IMR-90 (cell line): Measurements from ENCODE around the gene COA1. TPM values are rescaled to one million over a fixed set of nuclear protein-coding genes. Genes with fewer than 3 reads are reported as not detected.
A peak's percentile ranks its signal among the peaks of the same experiment; 100 is the strongest.

Source experiments
- ATAC-seq: fragments of 200-7000 bp; cut with Tn5 transposase; 2 replicates; pipeline ENCODE4 v1.9.1; 2020; ENCODE audit warnings: low read depth, mild to moderate bottlenecking, moderate library complexity
- BruUV-seq: library from RNA; stranded (reverse); fragments of 400-500 nt; replicated peaks from 2 replicates; lab custom pipeline; 2021; lab: Mats Ljungman, UMichigan
- CTCF ChIA-PET: fragments of 300-600 bp; formaldehyde crosslinking; extraction: SDS; loops from one replicate; lab custom pipeline; 2021; ENCODE audit warnings: antibody characterized with exemption; lab: Yijun Ruan, JAX
- POLR2A ChIA-PET: fragments of 300-600 bp; sonication (Branson Sonifier 250); formaldehyde crosslinking; loops from one replicate; lab custom pipeline; 2022; ENCODE audit warnings: antibody characterized with exemption; ENCODE audit not compliant: unreplicated experiment; lab: Charles Lee
- DNase-seq: peaks from one replicate; pipeline ENCODE4 v3.0.0; 2013
- H2AFZ ChIP-seq: replicated peaks from 2 replicates; pipeline ENCODE3; 2013; ENCODE audit warnings: low read length, mild to moderate bottlenecking; ENCODE audit not compliant: poor library complexity
- H2AK5ac ChIP-seq: 2 replicates; pipeline ENCODE4 v1.6.1; 2013; ENCODE audit warnings: low read depth, low read length, inconsistent platforms
- H2AK9ac ChIP-seq: replicated peaks from 2 replicates; pipeline ENCODE3; 2013; ENCODE audit warnings: mild to moderate bottlenecking, low read depth, low read length, moderate library complexity; ENCODE audit not compliant: poor library complexity
- H2BK120ac ChIP-seq: 2 replicates; pipeline ENCODE4 v1.6.1; 2013; ENCODE audit warnings: low read depth, low read length, inconsistent platforms
- H2BK15ac ChIP-seq: 3 replicates; pipeline ENCODE4 v1.6.1; 2013; ENCODE audit warnings: low read depth, low read length, inconsistent platforms
- H2BK20ac ChIP-seq: 2 replicates; pipeline ENCODE4 v1.6.1; 2013; ENCODE audit warnings: low read depth, mild to moderate bottlenecking, inconsistent platforms, low read length, moderate library complexity
- H2BK5ac ChIP-seq: 2 replicates; pipeline ENCODE4 v1.6.1; 2013; ENCODE audit warnings: mild to moderate bottlenecking, low read depth, low read length, inconsistent platforms; ENCODE audit not compliant: poor library complexity, severe bottlenecking
- H3K14ac ChIP-seq: replicated peaks from 2 replicates; pipeline ENCODE4 v1.6.1; 2013; ENCODE audit warnings: low read depth, low read length, inconsistent platforms
- H3K18ac ChIP-seq: 2 replicates; pipeline ENCODE4 v1.6.1; 2013; ENCODE audit warnings: low read depth, low read length, control low read depth
- H3K23ac ChIP-seq: 2 replicates; pipeline ENCODE4 v1.6.1; 2013; ENCODE audit warnings: low read depth, low read length, inconsistent platforms
- H3K27ac ChIP-seq: 2 replicates; pipeline ENCODE4 v1.5.1; 2013; ENCODE audit warnings: mild to moderate bottlenecking, control low read depth, low read length; ENCODE audit not compliant: insufficient read depth
- H3K27me3 ChIP-seq: 2 replicates; pipeline ENCODE4 v1.6.1; 2013; ENCODE audit warnings: low read length; ENCODE audit not compliant: control insufficient read depth, insufficient read depth
- H3K36me3 ChIP-seq: 2 replicates; pipeline ENCODE4 v1.6.1; 2013; ENCODE audit warnings: low read length, mixed read lengths; ENCODE audit not compliant: control insufficient read depth, insufficient read depth
- H3K4ac ChIP-seq: 2 replicates; pipeline ENCODE4 v1.6.1; 2013; ENCODE audit warnings: low read depth, low read length, inconsistent platforms
- H3K4me1 ChIP-seq: 2 replicates; pipeline ENCODE4 v1.6.1; 2013; ENCODE audit warnings: low read length, mixed read lengths; ENCODE audit not compliant: control insufficient read depth, insufficient read depth
- H3K4me2 ChIP-seq: 2 replicates; pipeline ENCODE4 v1.6.1; 2013; ENCODE audit warnings: low read depth, mild to moderate bottlenecking, control low read depth, low read length, moderate library complexity
- H3K4me3 ChIP-seq: 2 replicates; pipeline ENCODE4 v1.5.1; 2013; ENCODE audit warnings: low read depth, mild to moderate bottlenecking, control low read depth, low read length, moderate library complexity; ENCODE audit not compliant: insufficient read depth
- H3K56ac ChIP-seq: 2 replicates; pipeline ENCODE4 v1.6.1; 2013; ENCODE audit warnings: low read length, inconsistent platforms; ENCODE audit not compliant: insufficient read depth; ENCODE audit errors: extremely low read depth
- H3K79me1 ChIP-seq, 2 experiments: 2 replicates each; pipeline ENCODE4 v1.6.1; 2013; ENCODE audit warnings: low read length in 2 of 2, inconsistent platforms in 1 of 2, low read depth in 1 of 2
- H3K9ac ChIP-seq: 2 replicates; pipeline ENCODE4 v1.6.1; 2013; ENCODE audit warnings: low read depth, low read length, control low read depth
- H3K9me1 ChIP-seq: 2 replicates; pipeline ENCODE4 v1.6.1; 2013; ENCODE audit warnings: low read length, inconsistent platforms; ENCODE audit not compliant: insufficient read depth
- H3K9me3 ChIP-seq: 2 replicates; pipeline ENCODE4 v1.6.1; 2013; ENCODE audit warnings: low read length; ENCODE audit not compliant: control insufficient read depth, insufficient read depth
- H4K20me1 ChIP-seq: 2 replicates; pipeline ENCODE4 v1.6.1; 2013; ENCODE audit warnings: low read length, inconsistent platforms; ENCODE audit not compliant: insufficient read depth
- H4K5ac ChIP-seq: 2 replicates; pipeline ENCODE4 v1.6.1; 2013; ENCODE audit warnings: mild to moderate bottlenecking, low read depth, low read length, control low read depth
- H4K8ac ChIP-seq, 2 experiments: 2 replicates each; pipeline ENCODE4 v1.6.1; 2013; ENCODE audit warnings: low read depth in 2 of 2, low read length in 2 of 2, control low read depth in 1 of 2, inconsistent platforms in 1 of 2
- H4K91ac ChIP-seq: 2 replicates; pipeline ENCODE4 v1.6.1; 2013; ENCODE audit warnings: low read depth, low read length, inconsistent platforms; ENCODE audit not compliant: insufficient read depth
- CEBPB ChIP-seq: IDR thresholded peaks from 2 replicates; pipeline ENCODE4 v1.6.1; 2012; ENCODE audit warnings: low read depth, low read length, improper control_type of control experiment
- CHD1 ChIP-seq: IDR thresholded peaks from 2 replicates; pipeline ENCODE4 v1.6.1; 2012; ENCODE audit warnings: low read depth, low read length, improper control_type of control experiment
- CTCF ChIP-seq: conservative IDR thresholded peaks from 2 replicates; pipeline ENCODE4 v1.5.1; 2012; ENCODE audit warnings: mild to moderate bottlenecking, low read depth, low read length, improper control_type of control experiment
- MAZ ChIP-seq: IDR thresholded peaks from 2 replicates; pipeline ENCODE4 v1.6.1; 2012; ENCODE audit warnings: low read depth, mild to moderate bottlenecking, low read length, improper control_type of control experiment, moderate library complexity, borderline replicate concordance
- MXI1 ChIP-seq: IDR thresholded peaks from 2 replicates; pipeline ENCODE4 v1.6.1; 2012; ENCODE audit warnings: low read depth, mild to moderate bottlenecking, low read length, moderate library complexity, borderline replicate concordance
- RAD21 ChIP-seq: IDR thresholded peaks from 2 replicates; pipeline ENCODE4 v1.6.1; 2012; ENCODE audit warnings: low read length, improper control_type of control experiment
- RCOR1 ChIP-seq: IDR thresholded peaks from 2 replicates; pipeline ENCODE4 v1.6.1; 2012; ENCODE audit warnings: mild to moderate bottlenecking, low read length, improper control_type of control experiment; ENCODE audit not compliant: insufficient replicate concordance
- RFX5 ChIP-seq: IDR thresholded peaks from 2 replicates; pipeline ENCODE4 v1.8.0; 2012; ENCODE audit warnings: low read depth, mild to moderate bottlenecking, low read length, moderate library complexity
- SMC3 ChIP-seq: fragments of 150-350 bp; IDR thresholded peaks from 2 replicates; pipeline ENCODE4 v1.6.1; 2016; ENCODE audit warnings: low read depth, mild to moderate bottlenecking, antibody characterized with exemption, low read length, moderate library complexity
- USF2 ChIP-seq: fragments of 150-350 bp; IDR thresholded peaks from 2 replicates; pipeline ENCODE4 v1.6.1; 2017; ENCODE audit warnings: mild to moderate bottlenecking, antibody characterized with exemption, low read length, low read depth
- WGBS, 2 experiments: methylation state at CpG; one replicate each; pipeline versions ENCODE4 v1.1.5 to v1.1.7; 2013; ENCODE audit warnings: missing lambda C conversion rate in 2 of 2; ENCODE audit not compliant: insufficient read length in 1 of 2; ENCODE audit errors: extremely low coverage in 2 of 2; 5-methylcytosine and 5-hydroxymethylcytosine counted together
- dilution Hi-C: fragments of 300-500 bp; cut with HindIII; formaldehyde crosslinking; loops from one replicate; pipeline ENCODE4 v1.14.3; 2018; ENCODE audit warnings: low sequenced_read_pairs; ENCODE audit not compliant: unreplicated experiment
- in situ Hi-C: fragments of 300-500 bp; cut with MboI; formaldehyde crosslinking; loops from 3 replicates; pipeline ENCODE4 v1.14.3; 2019; ENCODE audit warnings: low sequenced_read_pairs, inconsistent platforms, mixed read lengths
- intact Hi-C: fragments of 100-400 bp; cut with micrococcal nuclease; formaldehyde crosslinking; loops from 2 replicates; pipeline ENCODE4 v1.10.0; 2022
- polyA plus RNA-seq, 3 experiments: library from polyadenylated mRNA; depleted of rRNA; stranded (reverse); fragments of >200 nt; gene quantifications; 2 replicates each; pipeline ENCODE4 v1.2.3, GENCODE V29; 2012; ENCODE audit warnings: low replicate concordance in 1 of 3
- total RNA-seq: library from RNA; depleted of rRNA; stranded (reverse); fragments of >200 nt; gene quantifications from 2 replicates; pipeline ENCODE4 v1.2.3, GENCODE V29; 2012

The COA1 gene
- total and polyA plus RNA-seq, 2 of the 4 experiments (the other 2 are of a cell fraction): 34.2 to 59.5 TPM

GRCh38 chr7:43645699-43646226, 83.6 kb downstream of the COA1 start:
- Histone ChIP-seq H3K9me1 (peaks cover 21% of the 10 kb centered on the region), H3K79me1 (peaks cover 24 to 72% of the 10 kb centered on the region in 2 experiments), H3K56ac (peak overlapping the region; percentile 96; the same call in 1 of the 2 replicates), H3K27ac (peak overlapping the region; percentile 95), H2BK20ac (peak overlapping the region; percentile 83), H4K20me1 (no peaks in the 10 kb centered on the region), H3K4me3 (no peak overlapping the region), H2BK120ac (peak overlapping the region; percentile 96), H2AK5ac (peak overlapping the region; percentile 89), H2BK5ac (peak overlapping the region; percentile 100), H3K4me2 (no peak overlapping the region), H3K4ac (peak overlapping the region; percentile 94), H3K14ac (peak overlapping the region; percentile 96), H3K18ac (peak overlapping the region; percentile 77), H2AK9ac (peak overlapping the region; percentile 84), H3K23ac (peak overlapping the region; percentile 97; the same call in 1 of the 2 replicates), H3K36me3 (peaks cover 15% of the 10 kb centered on the region), H3K4me1 (peaks cover 30% of the 10 kb centered on the region), H2BK15ac (peak overlapping the region; percentile 59), H3K27me3 (no peaks in the 10 kb centered on the region), H2AFZ (no peak overlapping the region), H3K9ac (peak overlapping the region; percentile 78; the same call in 1 of the 2 replicates), H4K5ac (peak overlapping the region; percentile 77), H3K9me3 (no peaks in the 10 kb centered on the region), H4K8ac (peak overlapping the region; percentile 61 to 96), H4K91ac (peak overlapping the region; percentile 96)
- WGBS, 2 experiments: no CpG with 5 or more reads among the region's 3 CpGs
- dilution Hi-C loops: no loop called here
- ATAC-seq: no peak
- ChIA-PET POLR2A (no interaction called here), CTCF (interaction anchor here (1.0 to 2.5 kb wide), 2 partner anchors 24 to 63 kb away, joined by 3 to 12 read pairs; partner anchors contain the start of gene STK17A)
- no peak for DNase-seq
- intact Hi-C loops: loop anchor here (2.0 kb wide), 1 partner anchor 193 kb away; no protein-coding TSS in a partner anchor
- TF ChIP-seq RAD21 (no peak), MAZ (no peak), RFX5 (no peak), RCOR1 (no peak), USF2 (no peak), CHD1 (no peak), SMC3 (no peak), MXI1 (no peak), CEBPB (no peak), CTCF (no peak)
- in situ Hi-C loops: loop anchor here (5.0 kb wide), 1 partner anchor 47 kb away; no protein-coding TSS in a partner anchor
- BruUV-seq: no TSS peak
